Activated CD4-positive, alpha-beta T cell treated with anti-CD3 and anti-CD28 coated beads for 1 hour (primary cell): ENCODE results near the gene LDLRAD2.

ENCODE experiments used
- DNase-seq: peaks from one replicate; pipeline ENCODE4 v3.0.0-alpha.2; 2020

The LDLRAD2 gene

DNA sequence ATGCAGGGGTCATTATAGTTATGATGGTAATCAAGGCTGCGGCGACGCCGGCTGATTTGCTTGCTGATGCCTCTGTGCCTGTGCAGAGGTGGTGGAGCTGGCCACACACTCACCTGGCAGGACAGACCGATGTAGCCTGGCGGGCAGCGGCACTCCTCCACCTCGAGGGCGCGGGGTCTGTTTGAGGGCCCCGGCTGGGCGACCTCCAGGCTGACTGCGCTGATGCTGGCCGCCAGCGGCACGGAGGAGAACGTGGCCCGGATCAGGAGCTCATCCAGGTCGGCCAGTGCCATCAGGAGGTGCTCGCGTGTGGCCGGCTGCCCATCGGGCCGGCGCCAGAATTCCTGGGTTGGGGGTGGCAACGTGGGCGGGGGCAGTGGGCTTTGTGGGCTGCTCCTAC lies 52.7 kb downstream of the LDLRAD2 start:
- DNase-seq = no peak

GRCh38 chr1:21865609-21865942 lies 53.5 kb downstream of the LDLRAD2 start:
- no peak for DNase-seq

GRCh38 chr1:21865943-21866706 lies 54.1 kb downstream of the LDLRAD2 start:
- DNase-seq = no peak

- no peak for DNase-seq
Observed at GRCh38 chr1:21866707-21867043, 54.6 kb downstream of the LDLRAD2 start.

GRCh38 chr1:21867451-21867996 lies 55.5 kb downstream of the LDLRAD2 start:
- no peak for DNase-seq

GRCh38 chr1:21868482-21868881 lies 56.4 kb downstream of the LDLRAD2 start:
- no peak for DNase-seq

- no peak for DNase-seq
Observed at GRCh38 chr1:21868941-21869454, 56.9 kb downstream of the LDLRAD2 start.

GRCh38 chr1:21869620-21870121 lies 57.6 kb downstream of the LDLRAD2 start:
- DNase-seq = no peak

DNA sequence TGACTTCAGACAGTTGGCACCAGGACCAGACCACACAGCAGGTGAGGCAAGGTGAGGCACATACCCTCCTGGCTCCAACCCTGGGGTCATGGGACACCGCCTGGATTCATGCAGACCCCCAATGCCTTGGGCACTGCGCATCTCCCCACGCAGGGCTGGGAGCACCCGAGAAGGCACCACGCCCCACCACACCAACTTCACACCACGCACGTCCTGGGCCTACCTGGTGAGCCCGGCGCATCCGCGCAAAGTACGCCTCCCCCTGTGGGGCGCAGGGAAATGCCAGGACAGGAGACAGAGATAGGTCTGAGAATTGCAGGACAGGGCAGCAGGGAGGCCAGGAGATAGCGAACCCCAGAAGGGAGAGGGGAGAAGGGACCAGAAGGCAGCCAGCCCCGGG lies 58.5 kb downstream of the LDLRAD2 start:
- DNase-seq = no peak

DNA sequence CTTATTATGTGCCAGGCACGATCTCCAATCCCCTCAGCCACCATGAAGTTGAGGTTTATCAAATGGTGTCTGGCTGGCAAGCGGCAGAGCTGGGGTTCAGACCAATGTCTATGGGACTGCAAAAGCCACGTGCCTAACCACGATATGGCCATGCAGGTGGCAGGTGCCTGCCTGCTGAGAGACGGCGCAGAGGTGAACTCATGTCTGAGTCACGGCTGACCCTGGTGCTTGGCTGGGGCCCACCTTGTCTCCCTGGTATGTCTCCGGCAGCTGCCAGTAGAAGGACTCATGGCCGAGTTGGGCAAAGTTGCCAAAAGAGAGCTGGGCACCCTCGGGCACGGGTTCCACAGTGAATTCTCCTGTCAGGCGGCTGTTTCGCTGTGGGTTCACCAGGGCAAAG lies 59.9 kb downstream of the LDLRAD2 start:
- DNase-seq = no peak

DNA sequence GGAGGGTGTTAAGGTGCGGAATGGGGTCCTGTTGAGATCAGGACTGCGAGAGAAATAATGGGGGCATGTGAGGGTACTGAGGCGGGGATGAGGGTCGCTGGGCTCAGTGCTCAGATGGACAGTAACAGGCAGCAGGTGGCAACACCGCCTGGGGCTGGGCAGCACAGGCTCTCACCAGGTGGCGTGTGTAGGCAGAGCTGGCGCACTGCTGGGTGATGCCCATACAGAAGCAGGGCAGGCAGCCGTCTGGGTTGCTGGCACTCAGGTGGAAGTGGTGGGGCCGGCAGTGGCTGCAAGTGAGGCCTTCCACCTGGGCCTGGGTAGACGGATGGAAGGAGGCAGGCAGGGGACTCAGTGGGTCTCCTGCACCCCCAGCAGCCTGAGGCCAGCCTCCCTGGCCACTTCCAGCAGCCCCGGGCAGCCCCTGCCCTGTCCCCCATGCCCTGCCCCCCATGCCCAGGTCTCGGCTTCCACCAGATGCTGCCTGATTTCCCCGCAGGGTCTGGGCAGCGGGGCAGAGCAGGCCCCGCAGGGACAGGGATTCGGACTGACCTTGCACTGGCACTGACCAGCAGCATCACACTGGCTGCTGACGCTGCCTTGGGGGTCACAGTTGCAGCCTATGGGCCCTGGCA lies 60.5 kb downstream of the LDLRAD2 start:
- DNase-seq = no peak

GRCh38 chr1:21873174-21873573 lies 61.1 kb downstream of the LDLRAD2 start:
- DNase-seq = no peak

GRCh38 chr1:21873761-21874160 lies 61.7 kb downstream of the LDLRAD2 start:
- no peak for DNase-seq

- no peak for DNase-seq
Observed at GRCh38 chr1:21874328-21874727, 62.3 kb downstream of the LDLRAD2 start.
